Femur (tissue), 1 donor: ENCODE measurements around the gene S100PBP.
"Not testable (repeated sequence)": the region's sequence is repeated elsewhere in the genome, so short reads cannot be mapped to it uniquely, and the experiment has no call there.

Experiments used
- DNase-seq: peaks from one replicate; pipeline ENCODE4 v3.0.0-alpha.2; 2017

Gene S100PBP

DNA sequence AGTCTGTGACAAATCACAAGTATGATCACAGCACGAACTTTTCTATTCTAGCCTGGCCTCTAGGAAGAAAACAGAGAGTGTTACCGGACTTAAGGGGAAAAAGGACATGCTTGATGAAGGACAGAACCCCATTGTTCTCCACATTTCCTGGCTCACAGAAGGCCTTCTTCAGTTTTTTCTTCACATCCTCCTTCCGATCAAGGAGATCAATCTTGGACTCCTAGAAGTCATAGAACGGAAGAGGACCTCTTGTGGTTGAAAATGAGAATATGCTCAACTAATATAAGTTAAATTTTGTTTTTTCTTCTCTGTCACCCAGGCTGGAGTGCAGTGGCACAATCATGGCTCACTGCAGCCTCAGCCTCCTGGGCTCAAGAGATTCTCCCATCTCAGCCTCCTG, 30.6 kb upstream of the S100PBP start:
- no peak for DNase-seq

DNA sequence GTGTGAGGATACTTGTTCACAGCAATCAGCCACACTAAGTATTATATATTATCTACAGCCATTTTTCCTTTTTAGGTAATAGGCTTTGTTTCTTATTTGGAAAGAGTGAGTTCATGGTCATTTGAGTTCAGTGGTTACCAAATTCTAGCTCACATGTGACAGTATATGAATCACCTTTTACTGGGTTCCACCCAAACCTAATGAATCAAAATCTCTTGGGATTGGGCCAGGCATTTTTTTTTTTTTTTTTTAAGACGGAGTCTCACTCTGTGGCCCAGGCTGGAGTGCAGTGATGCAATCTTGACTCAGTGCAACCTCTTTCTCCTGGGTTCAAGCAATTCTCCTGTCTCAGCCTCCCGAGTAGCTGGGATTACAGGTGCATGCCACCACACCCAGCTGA, 28.1 kb upstream of the S100PBP start:
- not testable (repeated sequence) for DNase-seq

DNA sequence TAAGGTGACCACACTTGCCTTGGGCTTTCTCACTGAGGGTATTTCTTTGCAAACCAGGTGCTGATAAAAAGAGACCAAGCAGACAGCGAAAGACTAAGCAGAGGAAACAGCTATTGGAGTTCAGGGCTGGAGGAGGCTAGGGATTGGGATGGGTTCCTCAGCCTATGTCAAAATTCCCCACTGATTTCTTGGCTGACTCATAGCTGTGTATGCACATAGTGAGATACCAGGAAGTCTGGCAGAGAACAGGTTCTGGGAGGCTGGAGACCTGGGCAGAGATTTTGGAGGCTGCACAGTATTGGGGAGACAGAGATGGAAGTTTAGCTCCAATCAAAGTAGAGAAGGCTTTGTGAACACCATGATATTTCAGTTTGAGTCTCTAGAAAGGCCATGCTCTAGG, 25.6 kb upstream of the S100PBP start:
- no peak for DNase-seq

DNA sequence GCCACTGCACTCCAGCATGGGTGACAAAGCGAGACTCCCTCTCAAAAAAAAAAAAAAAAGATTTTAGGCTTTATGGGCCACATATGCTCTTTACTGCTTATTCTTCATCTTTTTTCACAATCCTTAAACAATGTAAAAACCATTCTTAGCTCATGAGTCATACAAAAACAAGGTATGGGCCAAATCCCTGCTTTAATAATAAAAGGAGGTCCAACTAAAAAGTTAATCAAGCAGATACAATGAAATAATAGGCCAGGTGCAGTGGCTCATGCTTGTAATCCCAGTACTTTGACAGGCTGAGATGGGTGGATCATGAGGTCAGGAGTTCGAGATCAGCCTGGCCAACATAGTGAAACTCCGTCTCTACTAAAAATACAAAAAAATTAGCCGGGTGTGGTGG, 21.7 kb upstream of the S100PBP start:
- not testable (repeated sequence) for DNase-seq

DNA sequence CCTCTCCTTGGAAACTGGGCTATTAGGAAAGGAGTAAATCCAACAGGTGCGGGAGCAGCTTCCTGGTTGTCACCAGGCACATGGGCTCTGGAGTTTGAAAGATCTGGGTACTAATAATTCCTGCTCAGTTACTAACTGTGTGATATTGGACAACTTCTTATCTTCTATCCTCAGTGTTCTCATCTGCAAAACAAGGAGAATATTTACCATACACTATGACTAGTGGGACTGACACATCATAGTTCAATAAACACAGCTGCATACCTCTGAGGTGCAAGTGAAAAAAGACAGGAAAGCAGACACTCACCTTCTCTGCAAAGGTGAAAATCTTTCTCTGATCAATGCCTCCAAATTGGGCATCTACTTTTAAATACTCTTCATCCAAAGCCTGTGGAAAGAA, 20.0 kb upstream of the S100PBP start:
- DNase-seq: no peak

DNA sequence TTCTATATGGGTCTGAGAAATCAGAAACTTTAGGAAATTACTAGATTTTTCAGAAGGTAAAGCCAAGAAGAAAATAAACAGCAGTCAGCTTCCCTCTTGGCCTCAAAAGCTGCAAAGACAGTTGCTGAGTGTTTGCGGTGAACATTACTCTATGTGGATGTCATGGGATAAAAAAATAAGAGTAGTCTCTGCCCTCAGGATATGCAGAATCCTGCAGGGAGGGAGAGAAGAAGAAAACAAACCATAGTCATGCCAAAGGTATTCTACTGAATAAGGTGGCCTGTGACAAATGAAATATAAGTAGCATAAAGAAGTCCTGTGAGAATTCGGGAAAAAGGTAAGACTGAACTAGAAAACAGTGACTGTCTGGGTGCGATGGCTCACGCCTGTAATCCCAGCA, 19.3 kb upstream of the S100PBP start:
- DNase-seq: no peak

DNA sequence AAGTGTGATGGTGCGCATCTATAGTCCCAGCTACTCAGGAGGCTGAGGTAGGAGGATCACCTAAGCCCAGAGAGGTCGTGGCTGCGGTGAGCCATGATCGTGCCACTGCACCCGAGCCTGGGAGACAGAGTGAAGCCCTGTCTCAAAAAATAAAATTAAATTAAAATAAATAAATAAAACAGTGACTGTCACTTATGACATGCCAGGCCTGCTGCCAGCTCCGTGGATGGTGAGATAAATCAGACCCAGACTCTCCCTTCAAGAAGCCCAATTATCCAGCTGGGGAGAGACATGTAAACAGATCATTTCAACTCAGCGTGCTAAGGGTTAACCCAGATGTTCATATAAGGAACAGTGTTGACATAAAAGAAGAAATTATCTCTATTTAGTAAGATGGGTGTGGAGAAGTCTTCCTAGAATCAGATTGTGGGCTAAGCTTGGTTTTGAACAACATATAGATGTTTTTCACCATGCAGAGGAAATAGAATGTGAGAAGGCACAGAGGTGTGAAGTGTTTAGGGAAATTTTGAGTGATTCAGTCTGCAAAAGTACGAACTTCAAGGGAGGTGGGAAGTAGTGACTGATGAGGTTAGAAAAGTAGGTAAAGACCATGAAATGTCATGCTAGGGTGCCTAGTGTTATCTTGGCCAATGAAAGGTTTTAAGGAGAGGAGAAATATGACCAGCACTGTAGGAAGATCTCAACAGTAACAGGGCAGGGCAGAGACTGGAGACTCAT, 18.6 kb upstream of the S100PBP start:
- no peak for DNase-seq

DNA sequence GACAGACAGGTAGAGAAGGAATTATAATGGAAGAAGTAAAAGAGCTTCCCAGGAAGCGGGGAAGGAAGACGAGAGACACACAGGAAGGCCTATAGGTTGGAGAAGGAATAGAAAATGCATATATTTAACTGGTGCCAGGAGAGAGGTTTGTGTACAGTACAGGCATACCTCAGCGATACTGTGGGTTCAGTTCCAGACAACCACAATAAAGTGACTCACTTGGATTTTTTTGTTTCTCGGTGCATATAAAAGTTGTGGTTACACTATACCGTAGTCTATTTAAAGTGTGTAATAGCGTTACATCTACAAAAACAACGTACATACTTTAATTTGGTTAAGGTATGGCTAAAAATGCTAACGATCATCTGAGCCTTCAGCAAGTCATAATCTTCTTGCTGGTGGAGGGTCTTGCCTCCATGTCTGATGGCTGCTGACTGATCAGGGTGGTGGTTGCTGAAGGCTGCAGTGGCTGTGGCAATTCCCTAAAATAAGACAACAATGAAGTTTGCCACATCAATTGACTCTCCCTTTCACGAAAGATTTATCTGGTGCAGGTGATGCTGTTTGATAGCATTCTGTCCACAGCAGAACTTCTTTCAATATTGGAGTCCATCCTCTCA, 16.2 kb upstream of the S100PBP start:
- DNase-seq: no peak

DNA sequence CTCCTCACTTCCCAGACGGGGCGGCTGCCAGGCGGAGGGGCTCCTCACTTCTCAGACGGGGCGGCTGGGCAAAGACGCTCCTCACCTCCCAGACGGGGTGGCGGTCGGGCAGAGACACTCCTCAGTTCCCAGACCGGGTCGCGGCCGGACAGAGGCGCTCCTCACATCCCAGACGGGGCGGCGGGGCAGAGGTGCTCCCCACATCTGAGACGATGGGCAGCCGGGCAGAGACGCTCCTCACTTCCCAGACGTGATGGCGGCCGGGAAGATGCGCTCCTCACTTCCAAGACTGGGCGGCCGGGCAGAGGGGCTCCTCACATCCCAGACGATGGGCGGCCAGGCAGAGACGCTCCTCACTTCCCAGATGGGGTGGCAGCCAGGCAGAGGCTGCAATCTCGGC, 13.0 kb upstream of the S100PBP start:
- DNase-seq: not testable (repeated sequence)

DNA sequence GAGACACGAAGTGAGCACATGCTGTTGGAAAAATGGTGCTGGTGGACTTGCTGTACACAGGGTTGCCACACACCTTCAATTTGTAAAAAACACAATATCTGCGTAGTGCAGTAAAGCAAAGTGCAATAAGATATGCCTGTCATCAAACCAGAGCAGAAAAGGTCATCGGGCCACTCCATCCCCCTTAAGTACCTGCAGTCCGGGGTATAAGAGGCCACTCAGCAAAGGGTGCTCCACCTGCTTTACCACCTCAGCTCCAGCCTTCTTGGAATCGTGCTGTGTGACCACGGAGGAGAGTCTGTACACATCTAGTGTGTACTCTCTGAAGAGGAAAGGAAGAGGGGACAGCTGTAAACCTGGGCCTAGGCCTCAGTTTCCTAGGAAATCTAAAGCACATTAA, 11.2 kb upstream of the S100PBP start:
- no peak for DNase-seq

DNA sequence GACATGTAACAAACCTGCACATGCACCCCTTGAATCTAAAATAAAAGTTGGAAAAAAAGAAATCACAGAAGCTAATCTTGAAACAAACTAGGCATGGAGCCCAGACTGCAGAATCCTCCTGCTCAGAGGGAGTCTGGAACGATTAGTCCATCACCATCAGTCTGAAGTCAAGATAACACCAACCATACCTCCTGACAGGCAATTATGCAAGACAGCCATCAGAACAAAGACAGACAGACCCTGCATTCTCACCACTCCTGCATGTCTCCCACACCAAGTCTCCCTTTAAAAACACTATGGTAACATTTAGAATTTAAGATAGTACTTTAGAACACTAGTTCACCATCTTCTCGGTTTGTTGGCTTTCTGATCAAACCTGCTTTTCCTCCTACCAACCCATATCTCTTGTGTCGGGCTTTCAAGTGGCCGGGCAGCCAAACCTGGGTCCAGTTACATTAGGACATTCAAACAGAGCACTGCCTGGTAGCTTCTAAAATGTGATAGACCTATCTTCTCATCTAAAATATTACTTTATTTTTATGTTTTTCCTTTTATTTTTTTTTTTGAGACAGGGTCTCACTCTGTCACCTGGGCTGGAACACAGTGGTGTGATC, 10.4 kb upstream of the S100PBP start:
- no peak for DNase-seq

DNA sequence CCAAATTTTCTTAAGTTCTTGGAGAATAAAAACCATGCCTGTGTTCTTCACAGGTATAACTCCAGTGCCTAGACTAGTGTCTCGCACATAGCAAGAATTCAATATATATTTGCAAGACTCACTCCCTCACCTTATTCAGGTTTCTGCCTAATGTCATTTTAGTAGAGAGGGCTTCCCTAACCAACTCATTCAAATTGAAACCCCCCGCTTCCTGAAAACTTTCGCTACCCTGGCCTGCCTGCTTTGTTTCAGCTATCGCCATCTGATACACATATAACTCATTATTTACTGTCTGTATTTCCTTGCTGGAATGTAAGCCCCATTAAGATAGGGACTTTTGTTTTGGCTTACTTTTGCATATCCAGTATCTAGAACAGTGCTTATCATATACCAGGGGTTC, 8.9 kb upstream of the S100PBP start:
- DNase-seq: no peak

DNA sequence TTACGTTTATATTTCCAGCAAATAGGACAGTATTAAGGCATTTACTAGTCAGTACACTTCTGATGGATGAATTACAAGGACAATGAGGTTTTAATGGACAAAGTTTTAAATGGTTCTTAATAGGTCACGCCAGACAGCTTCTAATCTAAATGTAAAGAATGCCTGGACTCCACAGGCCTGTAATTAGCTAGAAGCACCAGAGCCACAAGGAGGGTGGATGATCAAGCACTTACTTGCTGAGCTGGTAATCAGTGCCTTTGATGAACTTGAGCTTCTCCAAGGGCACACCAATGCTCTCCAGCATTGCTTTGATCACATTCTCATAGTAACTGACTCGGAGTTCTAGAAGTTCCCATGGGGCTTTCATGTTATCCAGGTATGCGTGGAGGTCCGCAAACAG, 7.1 kb upstream of the S100PBP start:
- no peak for DNase-seq

DNA sequence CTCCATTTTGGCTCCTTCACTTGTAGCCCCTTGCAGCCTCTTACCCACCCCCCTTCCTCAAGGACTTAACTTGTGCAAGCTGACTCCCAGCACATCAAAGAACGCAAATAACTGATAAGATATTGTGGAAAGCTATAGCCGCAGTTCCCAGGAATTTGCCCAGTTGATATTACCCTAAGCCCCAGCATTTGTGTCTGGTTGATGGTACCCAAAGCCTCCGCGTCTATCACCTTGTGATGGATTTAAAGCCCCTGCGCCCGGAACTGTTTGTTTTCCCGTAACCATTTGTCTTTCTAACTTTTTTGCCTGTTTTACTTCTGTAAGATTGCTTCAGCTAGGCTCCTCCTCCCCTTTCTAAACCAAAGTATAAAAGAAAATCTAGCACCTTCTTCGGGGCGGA, 6.2 kb upstream of the S100PBP start:
- no peak for DNase-seq

DNA sequence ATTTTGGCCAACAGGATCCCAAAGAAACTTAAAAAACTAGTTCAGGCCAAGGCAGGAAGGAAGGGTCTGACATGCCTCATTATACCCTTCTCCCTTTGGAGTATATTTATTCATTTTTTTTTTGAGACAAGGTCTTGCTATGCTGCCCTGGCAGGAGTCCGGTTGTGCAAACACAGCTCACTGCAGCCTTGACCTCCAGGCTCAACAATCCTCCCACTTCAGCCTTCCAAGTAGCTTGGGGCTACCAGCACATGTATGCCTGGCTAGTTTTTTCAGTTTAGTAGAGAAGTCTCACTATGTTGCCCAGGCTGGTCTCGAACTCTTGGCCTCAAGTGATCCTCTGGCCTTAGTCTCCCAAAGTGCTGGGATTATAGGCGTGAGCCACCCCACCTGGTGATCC, 5.5 kb upstream of the S100PBP start:
- DNase-seq: no peak

DNA sequence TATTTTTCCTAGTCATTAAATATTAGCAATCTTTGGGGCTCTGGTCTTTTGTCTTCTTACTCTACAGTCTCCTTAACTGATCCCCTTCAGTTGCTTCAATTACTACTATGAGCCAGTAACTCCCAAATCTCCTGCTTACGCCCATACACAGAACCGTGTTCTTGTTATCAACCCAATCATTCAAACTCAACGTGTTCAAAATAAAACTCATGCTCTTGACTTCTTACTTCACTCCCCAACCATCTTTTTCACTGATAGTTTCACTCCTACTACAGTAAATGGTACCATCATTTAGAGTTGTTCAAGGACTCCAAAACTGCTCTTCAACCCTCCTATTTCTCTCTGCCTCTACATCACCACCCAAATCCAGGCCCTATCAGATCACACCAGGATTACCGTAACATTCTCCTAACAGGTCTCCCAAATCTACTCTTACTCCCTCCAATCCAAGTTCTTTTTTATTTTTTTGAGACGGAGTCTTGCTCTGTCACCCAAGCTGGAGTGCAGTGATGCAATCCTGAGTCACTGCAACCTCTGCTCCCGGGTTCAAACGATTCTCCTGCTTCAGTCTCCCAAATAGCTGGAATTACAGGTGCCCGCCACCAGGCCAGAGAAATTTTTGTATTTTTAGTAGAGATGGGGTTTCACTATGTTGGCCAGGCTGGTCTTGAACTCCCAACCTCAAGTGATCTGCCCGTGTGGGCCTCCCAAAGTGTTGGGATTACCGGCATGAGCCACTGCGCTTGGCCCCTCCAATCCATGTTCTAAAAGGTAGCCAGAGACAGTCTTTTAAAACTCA, 3.3 kb upstream of the S100PBP start:
- DNase-seq: no peak

DNA sequence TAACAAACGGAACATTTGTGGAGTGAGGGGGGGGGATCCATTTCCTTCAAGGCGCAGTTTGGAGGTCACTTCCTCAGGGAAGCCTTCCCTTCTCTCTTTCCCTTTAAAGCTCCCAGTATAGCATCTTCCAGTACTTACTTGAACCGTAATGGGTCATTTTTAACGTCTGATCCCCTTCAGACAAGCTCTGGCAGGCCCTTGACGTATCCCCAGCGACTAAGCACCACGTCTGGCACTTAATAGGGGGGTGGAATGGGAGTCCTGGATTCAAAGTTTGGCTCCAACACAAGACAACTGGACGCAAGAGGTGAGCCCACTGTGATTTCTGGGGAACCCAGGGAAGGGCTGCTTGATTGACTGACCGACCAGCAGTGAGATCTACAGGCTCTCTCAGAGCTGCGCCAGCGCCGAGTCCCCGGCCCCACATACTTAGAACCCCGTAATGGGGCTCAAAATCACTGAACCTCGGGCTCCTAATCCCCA, 736 bp upstream of the S100PBP start:
- DNase-seq: no peak

DNA sequence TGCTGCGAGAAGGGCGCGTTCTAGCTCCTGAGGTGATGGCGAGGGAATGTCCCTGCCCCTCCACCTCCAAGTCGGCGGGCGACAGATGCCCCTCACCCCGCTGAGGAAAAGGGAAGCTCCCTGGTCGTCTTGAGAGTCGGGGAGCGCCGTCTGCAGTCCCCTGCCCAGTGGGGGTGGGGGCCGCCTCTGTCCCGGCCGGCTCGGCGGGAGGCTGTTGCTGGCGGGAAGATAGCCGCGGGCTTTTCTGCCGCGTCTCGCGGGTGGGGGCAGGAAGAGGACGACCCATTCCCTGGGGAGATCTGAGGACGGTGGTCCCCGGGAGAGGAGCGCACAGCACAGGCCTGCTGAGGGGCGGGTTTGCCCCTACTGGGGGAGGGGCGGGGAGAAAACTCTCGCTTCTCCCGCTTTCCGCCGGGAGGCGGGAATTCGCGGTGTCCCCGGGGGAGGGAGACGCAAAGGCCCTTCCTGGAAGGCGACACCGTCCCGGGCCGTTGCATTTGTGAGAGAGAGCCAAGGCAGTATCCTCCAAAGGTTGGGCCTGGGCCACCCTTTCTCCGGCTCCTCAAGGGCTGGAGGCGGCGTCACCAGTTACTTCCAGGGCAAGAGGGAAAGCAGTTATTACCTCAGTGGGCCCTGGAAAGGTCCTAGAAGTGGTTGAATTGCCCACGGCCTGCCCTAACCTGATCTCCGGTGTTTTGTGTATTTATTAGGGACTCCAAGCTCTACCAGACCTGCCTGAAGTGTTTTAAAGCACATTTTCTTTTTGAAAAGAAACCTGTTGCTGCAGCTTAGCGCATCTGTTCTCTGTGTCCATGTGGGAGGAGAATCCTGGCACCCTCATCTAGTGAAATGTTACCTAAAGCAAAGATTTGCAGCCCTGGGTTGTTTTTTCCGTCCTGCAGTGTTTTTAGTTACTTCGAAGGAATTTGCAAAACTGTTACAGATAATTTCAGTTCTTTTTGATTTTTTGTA, 648 bp downstream of the S100PBP start:
- DNase-seq: peak; percentile 82

DNA sequence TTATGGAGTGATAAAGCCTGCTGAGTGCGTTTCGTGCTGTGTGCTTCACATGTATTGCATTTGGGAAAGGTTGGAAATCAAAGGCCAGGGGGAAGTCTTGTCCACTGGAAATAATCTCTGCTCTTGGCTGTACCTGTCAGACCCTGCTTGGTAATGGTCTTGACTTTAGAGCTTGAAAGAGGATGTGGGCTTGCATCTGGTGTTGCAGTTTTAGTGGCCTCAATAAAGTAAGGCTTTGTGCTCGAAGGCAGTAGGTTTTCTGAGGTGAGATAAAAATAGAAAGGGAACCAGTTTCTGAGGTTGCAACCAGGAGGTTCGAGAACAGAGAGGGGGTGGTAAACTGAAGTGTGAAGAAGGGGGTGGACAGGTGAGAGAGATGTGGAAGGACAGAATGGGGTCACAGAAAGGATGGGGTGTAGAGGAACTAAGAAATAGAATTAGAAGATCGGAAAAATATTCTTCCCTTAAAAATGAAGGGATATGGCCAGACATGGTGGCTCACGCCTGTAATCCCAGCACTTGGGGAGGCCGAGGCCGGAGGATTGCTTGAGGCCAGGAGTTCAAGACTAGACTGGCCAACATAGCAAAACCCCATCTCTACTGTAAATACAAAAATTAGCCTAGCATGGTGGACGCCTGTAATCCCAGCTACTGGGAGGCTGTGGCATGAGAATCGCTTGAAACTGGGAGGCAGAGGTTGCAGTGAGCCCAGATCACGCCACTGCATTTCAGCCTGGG, 1.5 kb downstream of the S100PBP start:
- no peak for DNase-seq

DNA sequence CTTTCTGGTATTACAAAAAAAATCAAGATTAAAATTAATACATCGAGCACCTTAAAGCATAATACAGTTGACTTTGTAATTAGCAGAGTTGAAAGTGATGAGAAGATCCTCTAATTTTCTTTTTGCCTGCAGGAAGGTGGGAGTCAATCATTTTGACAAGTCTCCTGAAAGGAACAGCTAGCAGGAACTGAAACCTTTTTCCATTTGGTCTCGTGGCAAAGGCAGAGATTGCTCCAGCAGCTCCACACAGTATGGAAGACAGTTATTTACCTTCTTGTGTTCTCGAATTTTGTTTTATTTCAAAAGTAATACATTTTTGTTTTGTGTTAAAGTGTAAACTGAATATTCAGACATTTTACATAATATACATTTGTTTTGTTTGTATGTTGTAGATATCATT, 7.7 kb downstream of the S100PBP start:
- DNase-seq: no peak

DNA sequence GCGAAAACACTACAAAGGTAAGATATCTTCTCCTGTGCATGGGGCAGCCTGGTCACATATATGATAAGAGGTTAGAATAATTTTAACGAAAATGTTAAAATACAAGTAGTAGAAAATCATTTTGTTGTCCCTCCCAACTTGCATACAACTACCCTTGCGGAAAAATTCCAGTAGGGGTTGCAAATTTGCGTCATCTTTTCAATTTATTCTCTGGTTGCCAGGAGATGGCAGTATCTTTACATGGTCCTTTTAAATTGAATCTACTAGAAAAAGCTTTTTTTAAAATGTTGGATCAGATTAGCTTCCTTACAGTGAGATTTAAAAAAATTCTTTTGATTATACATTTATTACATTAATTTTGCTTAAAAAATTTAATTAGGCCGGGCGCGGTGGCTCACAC, 10.9 kb downstream of the S100PBP start:
- DNase-seq: no peak
